GM20000 (cell line): ENCODE data around the gene FBXW4.
A peak's percentile ranks its signal among the peaks of the same experiment; 100 is the strongest.

ENCODE experiments used
- DNase-seq: peaks from one replicate; pipeline ENCODE4 v3.0.0; 2012; ENCODE audit warnings: low spot score
- CTCF ChIP-seq: IDR thresholded peaks from 2 replicates; pipeline ENCODE4 v1.5.1; 2012; ENCODE audit warnings: mild to moderate bottlenecking, control low read depth; ENCODE audit errors: extremely low read depth, missing control alignments

Gene FBXW4, protein sequence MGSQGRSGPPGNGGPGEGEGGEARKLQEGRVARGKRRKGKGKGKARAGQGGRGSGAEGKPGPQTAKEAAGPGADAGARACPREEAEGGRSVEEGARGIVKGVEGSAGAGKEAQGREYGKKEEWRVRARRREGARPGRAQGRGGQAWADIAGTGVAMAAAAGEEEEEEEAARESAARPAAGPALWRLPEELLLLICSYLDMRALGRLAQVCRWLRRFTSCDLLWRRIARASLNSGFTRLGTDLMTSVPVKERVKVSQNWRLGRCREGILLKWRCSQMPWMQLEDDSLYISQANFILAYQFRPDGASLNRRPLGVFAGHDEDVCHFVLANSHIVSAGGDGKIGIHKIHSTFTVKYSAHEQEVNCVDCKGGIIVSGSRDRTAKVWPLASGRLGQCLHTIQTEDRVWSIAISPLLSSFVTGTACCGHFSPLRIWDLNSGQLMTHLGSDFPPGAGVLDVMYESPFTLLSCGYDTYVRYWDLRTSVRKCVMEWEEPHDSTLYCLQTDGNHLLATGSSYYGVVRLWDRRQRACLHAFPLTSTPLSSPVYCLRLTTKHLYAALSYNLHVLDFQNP

DNA sequence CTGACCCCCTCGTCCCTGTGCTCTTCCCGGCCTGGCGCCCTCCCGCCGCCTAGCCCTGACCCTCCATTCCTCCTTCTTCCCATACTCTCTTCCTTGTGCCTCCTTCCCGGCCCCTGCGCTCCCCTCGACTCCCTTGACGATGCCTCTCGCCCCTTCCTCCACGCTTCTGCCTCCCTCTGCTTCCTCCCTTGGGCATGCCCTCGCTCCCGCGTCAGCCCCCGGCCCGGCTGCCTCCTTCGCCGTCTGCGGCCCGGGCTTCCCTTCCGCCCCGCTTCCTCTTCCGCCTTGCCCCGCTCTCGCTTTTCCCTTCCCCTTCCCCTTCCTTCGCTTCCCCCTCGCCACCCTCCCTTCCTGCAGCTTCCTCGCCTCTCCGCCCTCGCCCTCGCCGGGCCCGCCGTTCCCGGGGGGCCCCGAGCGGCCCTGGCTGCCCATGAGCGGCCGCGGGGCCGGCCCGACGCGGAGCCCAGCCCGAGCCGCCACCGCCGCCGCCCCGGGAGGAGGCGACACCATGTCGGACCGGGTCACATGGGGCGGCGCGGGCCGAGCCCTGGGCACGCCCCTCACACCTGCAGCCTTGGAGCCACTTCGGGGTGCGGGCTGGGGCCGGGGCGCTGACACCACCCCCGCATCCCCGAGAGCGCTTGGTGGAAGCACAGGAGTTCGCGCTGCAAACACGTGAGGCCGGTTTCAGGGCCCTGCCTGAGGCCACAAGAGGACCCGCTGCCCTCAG lies at the start of gene FBXW4:
TSS of gene FBXW4 (minus strand) at position 497 of the 730 bp plus-strand sequence. CDS start at position 432, 65 bp downstream.
- no peak for TF ChIP-seq CTCF
- peak; percentile 88 for DNase-seq

GRCh38 chr10:101744267-101744666 lies 49.3 kb upstream of the FBXW4 start:
- no peak for TF ChIP-seq CTCF
- no peak for DNase-seq

DNA sequence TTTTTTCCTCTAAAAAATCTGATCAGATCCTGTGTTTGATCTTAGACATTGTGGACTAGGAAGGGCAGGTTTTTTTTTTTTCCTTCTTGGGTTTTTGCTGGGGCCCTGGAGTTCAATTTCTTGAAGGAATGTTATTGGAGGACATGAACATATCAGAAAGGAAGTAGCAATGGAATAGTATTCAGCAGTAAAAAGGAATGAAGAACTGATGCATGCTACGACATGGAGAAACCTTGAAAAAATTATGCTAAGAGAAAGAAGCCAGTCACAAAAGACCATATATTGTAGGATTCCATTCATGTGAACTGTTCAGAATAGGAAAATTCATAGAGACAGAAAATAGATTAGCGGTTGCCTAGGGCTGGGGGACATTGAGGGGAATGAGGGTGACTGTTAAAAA lies 47.0 kb upstream of the FBXW4 start:
- no peak for TF ChIP-seq CTCF
- no peak for DNase-seq

- no peak for TF ChIP-seq CTCF
- DNase-seq = no peak
Observed at GRCh38 chr10:101736666-101737065, 41.7 kb upstream of the FBXW4 start.

DNA sequence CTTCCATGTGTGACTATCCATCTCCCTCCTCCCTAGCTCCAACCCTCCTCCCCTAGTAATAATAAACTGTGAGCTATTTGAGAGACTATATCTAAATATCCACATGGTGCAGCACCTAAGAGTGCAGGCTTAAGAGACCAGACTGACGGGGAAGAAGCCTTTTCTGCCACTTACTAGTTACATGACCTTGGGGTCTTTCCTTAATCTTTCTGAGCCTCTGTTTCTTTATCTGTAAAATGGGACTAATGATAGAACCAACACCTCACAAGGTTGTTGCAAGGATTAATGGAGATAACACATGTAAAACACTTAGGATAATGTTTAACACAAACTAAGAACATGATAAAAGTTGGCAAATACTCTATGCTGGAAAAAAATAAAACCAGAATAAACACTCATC lies 37.1 kb upstream of the FBXW4 start:
- no peak for TF ChIP-seq CTCF
- DNase-seq = no peak

DNA sequence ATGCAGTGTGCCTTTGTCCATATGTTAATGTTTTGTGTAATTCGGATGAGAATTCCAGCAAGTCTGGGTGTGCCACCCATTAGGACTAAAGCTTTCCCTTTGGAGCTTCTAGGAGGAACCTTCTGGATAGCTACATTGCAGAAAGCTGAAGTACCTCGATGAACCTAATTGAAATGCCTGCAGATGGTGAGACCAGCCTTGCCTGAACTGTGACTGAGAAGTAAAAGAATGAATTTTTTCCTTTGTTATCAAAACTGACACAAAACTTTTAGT lies 31.1 kb upstream of the FBXW4 start:
- no peak for DNase-seq
- no peak for TF ChIP-seq CTCF
